ENCODE data around the gene GSTM1.
A peak's percentile ranks its signal among the peaks of the same experiment; 100 is the strongest.

GSTM1 gene

DNA sequence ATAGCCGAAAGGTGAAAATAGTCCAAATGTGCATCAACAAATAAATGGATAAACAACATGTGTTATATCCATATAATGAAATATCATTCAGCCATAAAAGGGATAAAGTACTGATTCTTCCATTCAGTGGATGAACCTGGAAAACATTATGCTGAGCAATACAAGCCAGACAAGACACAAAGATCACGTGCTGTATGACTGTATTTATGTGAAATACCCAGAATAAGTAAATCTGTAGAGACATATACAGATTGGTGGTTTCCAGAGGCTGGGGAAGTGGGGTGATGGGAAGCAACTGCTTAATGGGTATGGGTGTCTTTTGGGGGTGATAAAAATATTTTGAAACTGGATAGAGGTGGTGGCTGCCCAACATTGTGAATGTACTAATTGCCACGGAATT lies 45.0 kb upstream of the GSTM1 start:
- H3K9me2 ChIP-seq (replicated peaks; ENCODE audit: low read depth, low read length), result no peaks in the 10 kb centered on the region
- H2AFZ ChIP-seq (ENCODE audit: low read length), result no peak overlapping the region
- no peak for TF ChIP-seq EZH2phosphoT487 (IDR thresholded peaks at IDR 0.05; ENCODE audit: borderline replicate concordance)
- TF ChIP-seq, protein P1, sequence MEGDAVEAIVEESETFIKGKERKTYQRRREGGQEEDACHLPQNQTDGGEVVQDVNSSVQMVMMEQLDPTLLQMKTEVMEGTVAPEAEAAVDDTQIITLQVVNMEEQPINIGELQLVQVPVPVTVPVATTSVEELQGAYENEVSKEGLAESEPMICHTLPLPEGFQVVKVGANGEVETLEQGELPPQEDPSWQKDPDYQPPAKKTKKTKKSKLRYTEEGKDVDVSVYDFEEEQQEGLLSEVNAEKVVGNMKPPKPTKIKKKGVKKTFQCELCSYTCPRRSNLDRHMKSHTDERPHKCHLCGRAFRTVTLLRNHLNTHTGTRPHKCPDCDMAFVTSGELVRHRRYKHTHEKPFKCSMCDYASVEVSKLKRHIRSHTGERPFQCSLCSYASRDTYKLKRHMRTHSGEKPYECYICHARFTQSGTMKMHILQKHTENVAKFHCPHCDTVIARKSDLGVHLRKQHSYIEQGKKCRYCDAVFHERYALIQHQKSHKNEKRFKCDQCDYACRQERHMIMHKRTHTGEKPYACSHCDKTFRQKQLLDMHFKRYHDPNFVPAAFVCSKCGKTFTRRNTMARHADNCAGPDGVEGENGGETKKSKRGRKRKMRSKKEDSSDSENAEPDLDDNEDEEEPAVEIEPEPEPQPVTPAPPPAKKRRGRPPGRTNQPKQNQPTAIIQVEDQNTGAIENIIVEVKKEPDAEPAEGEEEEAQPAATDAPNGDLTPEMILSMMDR (conservative IDR thresholded peaks at IDR 0.05; ENCODE audit: low read length), result no peak
- H4K20me1 ChIP-seq (ENCODE audit: insufficient read depth, low read length, poor library complexity, severe bottlenecking), result no peaks in the 10 kb centered on the region
- no peak overlapping the region for H3K4me3 ChIP-seq (ENCODE audit: low read length, poor library complexity, severe bottlenecking)
- H3K4me1 ChIP-seq (ENCODE audit: insufficient read depth, low read length, poor library complexity, severe bottlenecking), result peaks cover 6% of the 10 kb centered on the region
- H3K79me2 ChIP-seq (ENCODE audit: insufficient read depth, low read length), result no peaks in the 10 kb centered on the region
- H3K27me3 ChIP-seq (ENCODE audit: insufficient read depth, low read length, poor library complexity, severe bottlenecking), result no peaks in the 10 kb centered on the region
- H3K4me2 ChIP-seq (ENCODE audit: low read depth, low read length, poor library complexity, severe bottlenecking), result no peak overlapping the region
- no peaks in the 10 kb centered on the region for H3K9me3 ChIP-seq (ENCODE audit: insufficient read depth, low read depth, low read length)
- H3F3A ChIP-seq (ENCODE audit: low read depth), result no peaks in the 10 kb centered on the region; the same call in 1 of the 2 replicates
- H3K36me3 ChIP-seq (ENCODE audit: insufficient read depth, low read length), result no peaks in the 10 kb centered on the region
- no peak overlapping the region for H3K9ac ChIP-seq (ENCODE audit: low read depth, low read length, poor library complexity, severe bottlenecking)

DNA sequence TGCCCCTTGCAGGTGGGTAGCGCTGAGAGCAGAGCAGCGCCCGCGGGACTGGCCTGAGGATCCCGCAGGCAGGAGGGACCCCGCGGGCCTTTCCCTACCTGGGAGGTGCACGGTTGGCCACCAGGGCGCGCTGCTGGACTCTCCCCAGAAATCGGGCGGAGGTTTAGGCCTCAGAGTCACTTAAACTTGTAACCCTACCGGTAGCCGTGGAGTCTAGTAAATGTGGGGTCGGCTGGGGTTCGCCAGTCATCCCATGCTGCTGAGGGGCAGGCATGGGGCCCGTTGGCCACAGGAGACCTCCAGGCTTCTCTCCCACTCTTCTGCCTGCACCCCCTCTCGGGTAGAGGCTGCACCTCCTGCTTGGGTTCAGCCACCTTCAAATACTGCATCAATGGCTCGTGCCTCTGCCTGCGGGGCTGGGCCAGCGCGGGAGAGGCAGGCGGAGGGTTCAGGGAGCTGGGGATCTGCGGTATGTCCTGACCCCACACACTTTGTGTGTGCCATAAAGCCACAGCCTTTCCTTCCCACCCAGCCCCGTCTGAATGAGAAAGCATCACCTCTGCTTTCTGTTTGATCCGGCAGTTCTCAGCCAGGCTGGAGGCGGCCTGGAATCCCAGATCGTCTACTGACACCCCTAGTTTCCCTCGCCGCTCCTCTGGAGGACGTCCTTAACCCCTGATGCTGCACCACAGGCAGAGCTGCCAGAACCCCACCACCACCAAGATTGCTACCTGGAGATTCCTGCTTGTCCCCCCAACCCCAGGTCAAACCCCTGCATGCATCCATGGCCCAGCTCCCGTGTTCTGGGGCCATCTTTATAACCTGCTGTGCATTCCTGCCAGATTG lies 44.0 kb upstream of the GSTM1 start:
- no peaks in the 10 kb centered on the region; the same call in 1 of the 2 replicates for H3F3A ChIP-seq (ENCODE audit: low read depth)
- H3K4me3 ChIP-seq (ENCODE audit: low read length, poor library complexity, severe bottlenecking), result no peak overlapping the region
- no peaks in the 10 kb centered on the region for H3K9me3 ChIP-seq (ENCODE audit: insufficient read depth, low read depth, low read length)
- H4K20me1 ChIP-seq (ENCODE audit: insufficient read depth, low read length, poor library complexity, severe bottlenecking), result no peaks in the 10 kb centered on the region
- peak overlapping the region; percentile 87 for H2AFZ ChIP-seq (ENCODE audit: low read length)
- H3K36me3 ChIP-seq (ENCODE audit: insufficient read depth, low read length), result no peaks in the 10 kb centered on the region
- H3K4me2 ChIP-seq (ENCODE audit: low read depth, low read length, poor library complexity, severe bottlenecking), result peak overlapping the region; percentile 33
- H3K79me2 ChIP-seq (ENCODE audit: insufficient read depth, low read length), result no peaks in the 10 kb centered on the region
- no peaks in the 10 kb centered on the region for H3K27me3 ChIP-seq (ENCODE audit: insufficient read depth, low read length, poor library complexity, severe bottlenecking)
- no peak overlapping the region for H3K9ac ChIP-seq (ENCODE audit: low read depth, low read length, poor library complexity, severe bottlenecking)
- no peaks in the 10 kb centered on the region for H3K9me2 ChIP-seq (replicated peaks; ENCODE audit: low read depth, low read length)
- TF ChIP-seq, protein P1 (conservative IDR thresholded peaks at IDR 0.05; ENCODE audit: low read length), result peak; percentile 82
- no peak for TF ChIP-seq EZH2phosphoT487 (IDR thresholded peaks at IDR 0.05; ENCODE audit: borderline replicate concordance)
- peaks cover 6% of the 10 kb centered on the region for H3K4me1 ChIP-seq (ENCODE audit: insufficient read depth, low read length, poor library complexity, severe bottlenecking)

DNA sequence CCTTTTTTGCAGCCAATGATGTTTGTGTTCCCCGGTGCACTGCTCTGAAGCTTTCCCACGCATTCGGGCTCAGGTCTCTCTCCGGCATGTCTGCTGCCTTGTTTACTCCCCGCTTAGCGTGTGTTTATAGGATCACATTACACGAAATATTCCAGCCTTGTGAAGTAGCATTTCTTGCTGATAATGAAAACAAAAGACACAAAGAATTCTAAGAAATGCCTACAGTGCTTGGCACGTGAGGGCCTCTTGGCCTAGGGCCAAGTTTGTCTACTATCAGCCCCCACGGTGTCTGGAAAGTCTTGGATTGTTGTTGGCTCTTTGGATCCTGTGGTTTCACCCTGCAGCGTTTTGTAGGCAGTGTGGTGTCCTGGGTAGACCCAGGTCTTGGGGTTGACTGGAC lies 42.9 kb upstream of the GSTM1 start:
- no peak overlapping the region for H3K4me3 ChIP-seq (ENCODE audit: low read length, poor library complexity, severe bottlenecking)
- no peaks in the 10 kb centered on the region for H3K9me2 ChIP-seq (replicated peaks; ENCODE audit: low read depth, low read length)
- H3K4me2 ChIP-seq (ENCODE audit: low read depth, low read length, poor library complexity, severe bottlenecking), result no peak overlapping the region
- H3K79me2 ChIP-seq (ENCODE audit: insufficient read depth, low read length), result no peaks in the 10 kb centered on the region
- no peaks in the 10 kb centered on the region for H4K20me1 ChIP-seq (ENCODE audit: insufficient read depth, low read length, poor library complexity, severe bottlenecking)
- no peaks in the 10 kb centered on the region for H3K9me3 ChIP-seq (ENCODE audit: insufficient read depth, low read depth, low read length)
- H3F3A ChIP-seq (ENCODE audit: low read depth), result no peaks in the 10 kb centered on the region; the same call in 1 of the 2 replicates
- H2AFZ ChIP-seq (ENCODE audit: low read length), result no peak overlapping the region
- H3K9ac ChIP-seq (ENCODE audit: low read depth, low read length, poor library complexity, severe bottlenecking), result no peak overlapping the region
- peaks cover 9% of the 10 kb centered on the region for H3K4me1 ChIP-seq (ENCODE audit: insufficient read depth, low read length, poor library complexity, severe bottlenecking)
- H3K36me3 ChIP-seq (ENCODE audit: insufficient read depth, low read length), result no peaks in the 10 kb centered on the region
- TF ChIP-seq, protein P1 (conservative IDR thresholded peaks at IDR 0.05; ENCODE audit: low read length), result no peak
- no peak for TF ChIP-seq EZH2phosphoT487 (IDR thresholded peaks at IDR 0.05; ENCODE audit: borderline replicate concordance)
- H3K27me3 ChIP-seq (ENCODE audit: insufficient read depth, low read length, poor library complexity, severe bottlenecking), result no peaks in the 10 kb centered on the region
